ENCODE data around the gene LRRFIP1. TPM values are rescaled to one million over a fixed set of nuclear protein-coding genes. Genes with fewer than 3 reads are reported as not detected.

Gene LRRFIP1
- total and polyA plus RNA-seq, 10 donors = 40.4 to 164 (median 124) TPM

- H3K4me3 ChIP-seq = no peak overlapping the region
- no peak for DNase-seq
- no peaks in the 10 kb centered on the region for H3K9me3 ChIP-seq
- no peak for TF ChIP-seq POLR2A (IDR thresholded peaks at IDR 0.05)
- no peak for TF ChIP-seq POLR2AphosphoS5 (IDR thresholded peaks at IDR 0.05)
- TF ChIP-seq CTCF (IDR thresholded peaks at IDR 0.05 in 8 of 11, conservative IDR thresholded peaks at IDR 0.05 in 3 of 11) = no peak
- peaks cover 2 to 99% (median 62%) of the 10 kb centered on the region in 6 donors for H3K36me3 ChIP-seq
- H3K27me3 ChIP-seq (replicated peaks in 1 of 7) = no peaks in the 10 kb centered on the region
- H3K27ac ChIP-seq = no peak overlapping the region
- 78 to 88% (median 83%) methylated on average over 8 of the region's 8 CpGs for WGBS, 5 donors
- intact Hi-C loops (cut with DNase I; ENCODE audit: low total_unique reads) = no loop called here
- H3K4me1 ChIP-seq = no peaks in the 10 kb centered on the region
Measured at GRCh38 chr2:237765875-237766274, 138.5 kb downstream of the LRRFIP1 start.

- Histone ChIP-seq H3K36me3 (peaks cover 2 to 99% (median 61%) of the 10 kb centered on the region in 6 donors), H3K4me3 (no peak overlapping the region), H3K27me3 (replicated peaks in 1 of 7) (no peaks in the 10 kb centered on the region), H3K27ac (no peak overlapping the region), H3K4me1 (no peaks in the 10 kb centered on the region), H3K9me3 (no peaks in the 10 kb centered on the region)
- no peak for DNase-seq
- WGBS, 5 donors = 60 to 88% (median 74%) methylated on average over 2 of the region's 2 CpGs
- intact Hi-C loops (cut with DNase I; ENCODE audit: low total_unique reads) = no loop called here
- TF ChIP-seq CTCF (IDR thresholded peaks at IDR 0.05 in 8 of 11, conservative IDR thresholded peaks at IDR 0.05 in 3 of 11) (no peak), POLR2A (IDR thresholded peaks at IDR 0.05) (no peak), POLR2AphosphoS5 (IDR thresholded peaks at IDR 0.05) (no peak)
Measured at GRCh38 chr2:237766340-237766739, 139.0 kb downstream of the LRRFIP1 start.

GRCh38 chr2:237772513-237772912, 145.1 kb downstream of the LRRFIP1 start:
- Histone ChIP-seq H3K27me3 (replicated peaks in 1 of 7) (no peaks in the 10 kb centered on the region), H3K4me1 (no peaks in the 10 kb centered on the region), H3K9me3 (no peaks in the 10 kb centered on the region), H3K4me3 (no peak overlapping the region), H3K27ac (no peak overlapping the region), H3K36me3 (peaks cover 2 to 100% (median 73%) of the 10 kb centered on the region in 6 donors)
- intact Hi-C loops (cut with DNase I; ENCODE audit: low total_unique reads) = no loop called here
- 92 to 99% (median 93%) methylated on average over 3 of the region's 3 CpGs for WGBS, 5 donors
- TF ChIP-seq POLR2AphosphoS5 (IDR thresholded peaks at IDR 0.05) (no peak), POLR2A (IDR thresholded peaks at IDR 0.05) (no peak), CTCF (IDR thresholded peaks at IDR 0.05 in 8 of 11, conservative IDR thresholded peaks at IDR 0.05 in 3 of 11) (no peak)
- DNase-seq = no peak

GRCh38 chr2:237773826-237774225, 146.4 kb downstream of the LRRFIP1 start:
- intact Hi-C loops (cut with DNase I; ENCODE audit: low total_unique reads) = no loop called here
- Histone ChIP-seq H3K27ac (no peak overlapping the region), H3K9me3 (no peaks in the 10 kb centered on the region), H3K4me1 (no peaks in the 10 kb centered on the region), H3K4me3 (no peak overlapping the region), H3K36me3 (peaks cover 9 to 100% (median 83%) of the 10 kb centered on the region in 6 donors), H3K27me3 (replicated peaks in 1 of 7) (no peaks in the 10 kb centered on the region)
- TF ChIP-seq POLR2A (IDR thresholded peaks at IDR 0.05) = no peak
- no peak for TF ChIP-seq CTCF (IDR thresholded peaks at IDR 0.05 in 8 of 11, conservative IDR thresholded peaks at IDR 0.05 in 3 of 11)
- TF ChIP-seq POLR2AphosphoS5 (IDR thresholded peaks at IDR 0.05) = no peak
- 86 to 96% (median 93%) methylated on average over 15 of the region's 15 CpGs for WGBS, 5 donors
- no peak for DNase-seq

Measured in spleen (tissue), 11 donors.